HCT116 (cell line): Measurements from ENCODE around the gene DIPK1B. TPM values are rescaled to one million over a fixed set of nuclear protein-coding genes. Genes with fewer than 3 reads are reported as not detected.

Experiments
- ATAC-seq: fragments of 200-7000 bp; cut with Tn5 transposase; 2 replicates; pipeline ENCODE4 v1.9.1; 2020; ENCODE audit warnings: mild to moderate bottlenecking, moderate library complexity
- BruUV-seq: library from RNA; stranded (reverse); fragments of 400-500 nt; replicated peaks from 2 replicates; lab custom pipeline; 2021; lab: Mats Ljungman, UMichigan
- CTCF ChIA-PET: fragments of 300-600 bp; sonication (Branson Sonifier 250); formaldehyde crosslinking; loops from one replicate; lab custom pipeline; 2021; ENCODE audit warnings: antibody characterized with exemption; lab: Charles Lee
- POLR2A ChIA-PET: fragments of 300-600, 350-600 bp; sonication (Branson Sonifier 250); formaldehyde crosslinking; loops from one replicate; lab custom pipeline; 2021; ENCODE audit warnings: antibody characterized with exemption; lab: Charles Lee
- RAD21 ChIA-PET, 2 experiments: fragments of 300-600 bp; sonication (Branson Sonifier 250); formaldehyde crosslinking; loops; one replicate each; lab custom pipeline; 2023; ENCODE audit warnings: low total read pairs in 2 of 2; ENCODE audit not compliant: uncharacterized antibody in 2 of 2, unreplicated experiment in 2 of 2, low non-redundant PET in 1 of 2; lab: Charles Lee
- DNase-seq: peaks from one replicate; pipeline ENCODE4 v3.0.0-alpha.2; 2010; ENCODE audit warnings: low read depth, low spot score
- H2AFZ ChIP-seq: fragments of 200-600 bp; shearing (Covaris generic), sonication (generic); 2 replicates; pipeline ENCODE4 v1.6.1; 2017; ENCODE audit warnings: low read depth, mixed run types, mixed read lengths, antibody characterized with exemption, low read length; ENCODE audit not compliant: poor library complexity, severe bottlenecking
- H3K27ac ChIP-seq: 2 replicates; pipeline ENCODE4 v1.5.1; 2012; ENCODE audit warnings: low read depth, low read length
- H3K27me3 ChIP-seq: fragments of 200-600 bp; sonication (generic); 2 replicates; pipeline ENCODE4 v1.6.1; 2016; ENCODE audit warnings: mixed run types, low read length, mixed read lengths; ENCODE audit not compliant: insufficient read depth
- H3K36me3 ChIP-seq, 2 experiments: fragments of 200-500 bp in 1 of 2; fragments of 200-600 bp in 1 of 2; sonication (Bioruptor generic) in 1 of 2; sonication (generic) in 1 of 2; 2 replicates each; pipeline versions ENCODE4 v1.5.1 to v1.6.1; 2014 to 2016; ENCODE audit warnings: low read length in 2 of 2, inconsistent platforms in 1 of 2, mixed read lengths in 1 of 2, mixed run types in 1 of 2; ENCODE audit not compliant: insufficient read depth in 2 of 2, control insufficient read depth in 1 of 2
- H3K4me1 ChIP-seq, 2 experiments: fragments of 200-600 bp in 1 of 2; sonication (generic) in 1 of 2; 2 replicates each; pipeline versions ENCODE4 v1.5.1 to v1.6.1; 2012 to 2017; ENCODE audit warnings: low read length in 2 of 2, inconsistent platforms in 1 of 2, mild to moderate bottlenecking in 1 of 2, mixed read lengths in 1 of 2, mixed run types in 1 of 2, moderate library complexity in 1 of 2; ENCODE audit not compliant: insufficient read depth in 2 of 2, control insufficient read depth in 1 of 2
- H3K4me2 ChIP-seq: fragments of 200-600 bp; sonication (generic); 2 replicates; pipeline ENCODE4 v1.6.1; 2017; ENCODE audit warnings: mixed run types, low read length, mixed read lengths
- H3K4me3 ChIP-seq, 2 experiments: fragments of 200-600 bp in 1 of 2; sonication (generic) in 1 of 2; replicated peaks in 1 of 2; 2 replicates each; pipeline ENCODE4 v1.5.1; 2011 to 2016; ENCODE audit warnings: low read length in 2 of 2, control low read depth in 1 of 2, low read depth in 1 of 2, mild to moderate bottlenecking in 1 of 2, mixed read lengths in 1 of 2, mixed run types in 1 of 2
- H3K79me2 ChIP-seq: fragments of 200-600 bp; sonication (generic); 2 replicates; pipeline ENCODE4 v1.6.1; 2017; ENCODE audit warnings: mild to moderate bottlenecking, mixed run types, low read length, moderate library complexity, mixed read lengths; ENCODE audit not compliant: insufficient read depth
- H3K9ac ChIP-seq: fragments of 200-600 bp; sonication (generic); 2 replicates; pipeline ENCODE4 v1.6.1; 2016; ENCODE audit warnings: low read length, mixed read lengths
- H3K9me2 ChIP-seq: fragments of 200-600 bp; sonication (generic), shearing (Covaris generic); 2 replicates; pipeline ENCODE4 v1.6.1; 2017; ENCODE audit warnings: mixed run types, mild to moderate bottlenecking, moderate library complexity; ENCODE audit not compliant: insufficient read depth
- H3K9me3 ChIP-seq, 2 experiments: fragments of 200-500 bp in 1 of 2; fragments of 200-600 bp in 1 of 2; sonication (Bioruptor generic) in 1 of 2; sonication (generic) in 1 of 2; 2 replicates each; pipeline ENCODE4 v1.6.1; 2014 to 2017; ENCODE audit warnings: low read length in 2 of 2, mixed read lengths in 2 of 2, inconsistent platforms in 1 of 2, low read depth in 1 of 2, mild to moderate bottlenecking in 1 of 2, mixed run types in 1 of 2, moderate library complexity in 1 of 2; ENCODE audit not compliant: control insufficient read depth in 1 of 2, insufficient read depth in 1 of 2
- H4K20me1 ChIP-seq: fragments of 200-600 bp; sonication (generic), shearing (Covaris generic); 2 replicates; pipeline ENCODE4 v1.6.1; 2017; ENCODE audit warnings: mixed run types, mild to moderate bottlenecking, moderate library complexity; ENCODE audit not compliant: insufficient read depth
- CEBPB ChIP-seq: IDR thresholded peaks from 2 replicates; pipeline ENCODE4 v1.6.1; 2012; ENCODE audit warnings: low read depth
- EGR1 ChIP-seq: IDR thresholded peaks from 2 replicates; pipeline ENCODE4 v1.6.1; 2012; ENCODE audit warnings: low read depth
- EZH2 ChIP-seq: fragments of 200-600 bp; sonication (generic); IDR thresholded peaks from 2 replicates; pipeline ENCODE4 v1.6.1; 2017; ENCODE audit warnings: antibody characterized with exemption, mixed run types
- POLR2A ChIP-seq: IDR thresholded peaks from 2 replicates; pipeline ENCODE4 v1.7.0; 2011; ENCODE audit warnings: borderline replicate concordance; ENCODE audit not compliant: insufficient read depth, insufficient read length; ENCODE audit errors: extremely low read depth
- POLR2AphosphoS5 ChIP-seq: IDR thresholded peaks from 2 replicates; pipeline ENCODE4 v1.6.1; 2011; ENCODE audit warnings: mild to moderate bottlenecking, low read depth, low read length, moderate library complexity
- RAD21 ChIP-seq: IDR thresholded peaks from 2 replicates; pipeline ENCODE4 v1.6.1; 2012; ENCODE audit warnings: low read depth, mild to moderate bottlenecking
- SIN3A ChIP-seq: IDR thresholded peaks from 2 replicates; pipeline ENCODE4 v1.6.1; 2012; ENCODE audit warnings: low read depth
- SP1 ChIP-seq: IDR thresholded peaks from 2 replicates; pipeline ENCODE4 v1.6.1; 2012; ENCODE audit warnings: low read depth
- YY1 ChIP-seq: IDR thresholded peaks from 2 replicates; pipeline ENCODE4 v1.6.1; 2011; ENCODE audit warnings: low read length, low read depth, moderate library complexity, mild to moderate bottlenecking; ENCODE audit not compliant: insufficient replicate concordance; ENCODE audit errors: extremely low read depth
- ZFX ChIP-seq: fragments of 450-650 bp; IDR thresholded peaks from 2 replicates; pipeline ENCODE4 v1.6.1; 2017
- ZNF274 ChIP-seq: fragments of 200-500 bp; sonication (Bioruptor generic); IDR thresholded peaks from 2 replicates; pipeline ENCODE4 v1.6.1; 2014; ENCODE audit warnings: mild to moderate bottlenecking, low read depth, low read length, inconsistent platforms
- intact Hi-C: fragments of 100-400 bp; cut with micrococcal nuclease; formaldehyde crosslinking; loops from 2 replicates; pipeline ENCODE4 v1.10.0; 2022
- total RNA-seq: library from RNA; stranded (reverse); gene quantifications from one replicate; pipeline ENCODE4 v1.2.1, GENCODE V29; 2021; ENCODE audit not compliant: unreplicated experiment
- TF ChIP-seq, protein P1 (sequence below): IDR thresholded peaks from 2 replicates; pipeline ENCODE4 v1.6.1; 2012
- TF ChIP-seq, protein P2 (sequence below): IDR thresholded peaks from 2 replicates; pipeline ENCODE4 v1.6.1; 2012
- TF ChIP-seq, protein P3 (sequence below), 3 experiments: fragments of 200-600 bp in 1 of 3; sonication (generic) in 1 of 3; IDR thresholded peaks in 2 of 3; conservative IDR thresholded peaks in 1 of 3; 2 replicates each; pipeline ENCODE4 v1.5.1; 2012 to 2017; ENCODE audit warnings: low read depth in 2 of 3, low read length in 2 of 3, antibody characterized with exemption in 1 of 3, borderline replicate concordance in 1 of 3, control low read depth in 1 of 3, mild to moderate bottlenecking in 1 of 3, mixed read lengths in 1 of 3, mixed run types in 1 of 3, moderate library complexity in 1 of 3; ENCODE audit not compliant: insufficient read depth in 1 of 3

DIPK1B gene
- total RNA-seq, 1 experiment from 2014 or later = 15.6 TPM

DNA sequence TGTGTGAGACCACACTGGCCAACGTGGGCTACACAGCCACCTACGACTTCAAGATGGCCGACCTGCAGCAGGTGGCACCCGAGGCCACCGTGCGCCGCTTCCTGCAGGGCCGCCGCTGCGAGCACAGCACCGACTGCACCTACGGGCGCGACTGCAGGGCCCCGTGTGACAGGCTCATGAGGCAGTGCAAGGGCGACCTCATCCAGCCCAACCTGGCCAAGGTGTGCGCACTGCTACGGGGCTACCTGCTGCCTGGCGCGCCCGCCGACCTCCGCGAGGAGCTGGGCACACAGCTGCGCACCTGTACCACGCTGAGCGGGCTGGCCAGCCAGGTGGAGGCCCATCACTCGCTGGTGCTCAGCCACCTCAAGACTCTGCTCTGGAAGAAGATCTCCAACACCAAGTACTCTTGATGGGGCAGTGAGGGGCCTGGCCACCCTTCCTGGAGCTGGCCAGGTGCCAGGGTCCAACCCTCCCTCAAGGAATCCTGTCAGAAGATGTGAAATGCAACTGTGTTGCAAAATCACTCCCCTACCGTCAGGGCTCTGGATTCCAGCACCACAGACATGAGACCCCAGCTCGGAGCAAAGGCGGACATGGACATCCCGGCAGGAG, 11.1 kb downstream of the DIPK1B start:
- no peak overlapping the region for H2AFZ ChIP-seq
- H3K36me3 ChIP-seq = peaks cover 19 to 46% of the 10 kb centered on the region in 2 experiments; a peak in 3 of 4 replicates
- no peaks in the 10 kb centered on the region for H3K9me3 ChIP-seq
- H3K4me3 ChIP-seq = no peak overlapping the region
- H3K9ac ChIP-seq = no peak overlapping the region
- peaks cover 9 to 51% of the 10 kb centered on the region in 2 experiments; a peak in 3 of 4 replicates for H3K4me1 ChIP-seq
- peaks cover 37% of the 10 kb centered on the region; the same call in 1 of the 2 replicates for H4K20me1 ChIP-seq
- TF ChIP-seq, protein P1, sequence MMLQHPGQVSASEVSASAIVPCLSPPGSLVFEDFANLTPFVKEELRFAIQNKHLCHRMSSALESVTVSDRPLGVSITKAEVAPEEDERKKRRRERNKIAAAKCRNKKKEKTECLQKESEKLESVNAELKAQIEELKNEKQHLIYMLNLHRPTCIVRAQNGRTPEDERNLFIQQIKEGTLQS = no peak
- TF ChIP-seq ZFX (no peak), POLR2A (no peak), POLR2AphosphoS5 (no peak; the same call in 1 of the 2 replicates), EZH2 (no peak), RAD21 (no peak), SP1 (no peak), SIN3A (no peak), ZNF274 (no peak), YY1 (no peak), EGR1 (no peak), CEBPB (no peak)
- TF ChIP-seq, protein P2, sequence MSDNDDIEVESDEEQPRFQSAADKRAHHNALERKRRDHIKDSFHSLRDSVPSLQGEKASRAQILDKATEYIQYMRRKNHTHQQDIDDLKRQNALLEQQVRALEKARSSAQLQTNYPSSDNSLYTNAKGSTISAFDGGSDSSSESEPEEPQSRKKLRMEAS = no peak
- TF ChIP-seq, protein P3, sequence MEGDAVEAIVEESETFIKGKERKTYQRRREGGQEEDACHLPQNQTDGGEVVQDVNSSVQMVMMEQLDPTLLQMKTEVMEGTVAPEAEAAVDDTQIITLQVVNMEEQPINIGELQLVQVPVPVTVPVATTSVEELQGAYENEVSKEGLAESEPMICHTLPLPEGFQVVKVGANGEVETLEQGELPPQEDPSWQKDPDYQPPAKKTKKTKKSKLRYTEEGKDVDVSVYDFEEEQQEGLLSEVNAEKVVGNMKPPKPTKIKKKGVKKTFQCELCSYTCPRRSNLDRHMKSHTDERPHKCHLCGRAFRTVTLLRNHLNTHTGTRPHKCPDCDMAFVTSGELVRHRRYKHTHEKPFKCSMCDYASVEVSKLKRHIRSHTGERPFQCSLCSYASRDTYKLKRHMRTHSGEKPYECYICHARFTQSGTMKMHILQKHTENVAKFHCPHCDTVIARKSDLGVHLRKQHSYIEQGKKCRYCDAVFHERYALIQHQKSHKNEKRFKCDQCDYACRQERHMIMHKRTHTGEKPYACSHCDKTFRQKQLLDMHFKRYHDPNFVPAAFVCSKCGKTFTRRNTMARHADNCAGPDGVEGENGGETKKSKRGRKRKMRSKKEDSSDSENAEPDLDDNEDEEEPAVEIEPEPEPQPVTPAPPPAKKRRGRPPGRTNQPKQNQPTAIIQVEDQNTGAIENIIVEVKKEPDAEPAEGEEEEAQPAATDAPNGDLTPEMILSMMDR (IDR thresholded peaks at IDR 0.05 in 2 of 3, conservative IDR thresholded peaks at IDR 0.05 in 1 of 3; ENCODE audit: borderline replicate concordance in 1 of 3, insufficient read depth in 1 of 3, low read depth in 2 of 3, low read length in 2 of 3) = no peak
- no peak overlapping the region for H3K4me2 ChIP-seq
- peak overlapping the region; percentile 52 for H3K27ac ChIP-seq
- BruUV-seq = no TSS peak
- ATAC-seq (peak; percentile 17), DNase-seq (no peak)
- ChIA-PET POLR2A (no interaction called here), RAD21 (no interaction called here), CTCF (interaction anchor here (0.9 kb wide), 1 partner anchor 34 kb away, joined by 3 read pairs; the partner anchor contains the start of gene LCN8)
- H3K27me3 ChIP-seq = no peaks in the 10 kb centered on the region
- peaks cover 44% of the 10 kb centered on the region for H3K79me2 ChIP-seq
- intact Hi-C loops = no loop called here
- H3K9me2 ChIP-seq = no peaks in the 10 kb centered on the region
